Activated naive CD4-positive, alpha-beta T cell treated with anti-CD3 and anti-CD28 coated beads for 36 hours (primary cell): ENCODE measurements around the gene OGDH. TPM values are rescaled to one million over a fixed set of nuclear protein-coding genes. Genes with fewer than 3 reads are reported as not detected.

ENCODE experiments used
- CTCF ChIA-PET: fragments of 350-600 bp; sonication (Branson Sonifier 250); formaldehyde crosslinking; loops from one replicate; lab custom pipeline; 2021; ENCODE audit warnings: antibody characterized with exemption; lab: Charles Lee
- DNase-seq: peaks from one replicate; pipeline ENCODE4 v3.0.0-alpha.2; 2020
- H3K27ac Mint-ChIP-seq: one replicate; pipeline ENCODE4 v1.8.0; 2021; ENCODE audit warnings: mild to moderate bottlenecking, mixed read lengths
- H3K27me3 Mint-ChIP-seq: one replicate; pipeline ENCODE4 v1.8.0; 2021; ENCODE audit warnings: low read depth, mixed read lengths
- H3K36me3 Mint-ChIP-seq: one replicate; pipeline ENCODE4 v1.8.0; 2021; ENCODE audit warnings: low read depth, mixed read lengths
- H3K4me1 Mint-ChIP-seq: one replicate; pipeline ENCODE4 v1.8.0; 2021; ENCODE audit warnings: low read depth, mixed read lengths
- H3K4me3 Mint-ChIP-seq: one replicate; pipeline ENCODE4 v1.8.0; 2021; ENCODE audit warnings: mild to moderate bottlenecking, moderate library complexity, mixed read lengths
- H3K9me3 Mint-ChIP-seq: one replicate; pipeline ENCODE4 v1.8.0; 2021; ENCODE audit warnings: mixed read lengths
- intact Hi-C: fragments of 100-400 bp; cut with micrococcal nuclease; formaldehyde crosslinking; loops from one replicate; pipeline ENCODE4 v1.15.1; 2023
- total RNA-seq, 2 experiments: library from RNA; stranded (reverse); gene quantifications; one replicate each; pipeline ENCODE4 v1.2.3, GENCODE V29; 2021

Gene OGDH
- total RNA-seq, 2 experiments from 2014 or later: 73.9 to 78.4 TPM

GRCh38 chr7:44743750-44744149, 137.3 kb downstream of the OGDH start:
- CTCF ChIA-PET: no interaction called here
- Mint-ChIP-seq H3K4me1 (peaks cover 13% of the 10 kb centered on the region), H3K27me3 (no peaks in the 10 kb centered on the region), H3K36me3 (no peaks in the 10 kb centered on the region), H3K9me3 (no peaks in the 10 kb centered on the region), H3K27ac (no peak overlapping the region), H3K4me3 (no peak overlapping the region)
- intact Hi-C loops: no loop called here
- no peak for DNase-seq

- intact Hi-C loops: loop anchor here (1.0 kb wide), 9 partner anchors 13 to 251 kb away; partner anchors contain the start of genes H2AZ2, MYO1G, OGDH and PPIA
- Mint-ChIP-seq H3K27me3 (no peaks in the 10 kb centered on the region), H3K36me3 (peaks cover 9% of the 10 kb centered on the region), H3K9me3 (no peaks in the 10 kb centered on the region), H3K4me3 (peak within 1 kb of the TSS; percentile 82), H3K27ac (peak within 1 kb of the TSS; percentile 88), H3K4me1 (peaks cover 39% of the 10 kb centered on the region)
- peak; percentile 92 for DNase-seq
- CTCF ChIA-PET: no interaction called here
Observed at GRCh38 chr7:44748045-44748947, 141.9 kb downstream of the OGDH start, which contains the start of gene ZMIZ2. TSS of gene ZMIZ2 (plus strand) at chr7:44748847. CDS start at chr7:44756250, 7,403 bp downstream.

GRCh38 chr7:44748948-44749731, 142.7 kb downstream of the OGDH start:
- no peaks in the 10 kb centered on the region for H3K9me3 Mint-ChIP-seq
- H3K27ac Mint-ChIP-seq: peak overlapping the region; percentile 20
- H3K36me3 Mint-ChIP-seq: peaks cover 9% of the 10 kb centered on the region
- peak overlapping the region; percentile 82 for H3K4me3 Mint-ChIP-seq
- intact Hi-C loops: loop anchor here (1.0 kb wide), 9 partner anchors 14 to 250 kb away; partner anchors contain the start of genes H2AZ2, MYO1G, OGDH and PPIA
- CTCF ChIA-PET: interaction anchor here (1.0 to 2.1 kb wide), 4 partner anchors 15 to 184 kb away, joined by 3 to 9 read pairs (median 4); no protein-coding TSS in a partner anchor
- peaks cover 43% of the 10 kb centered on the region for H3K4me1 Mint-ChIP-seq
- H3K27me3 Mint-ChIP-seq: no peaks in the 10 kb centered on the region
- DNase-seq: peak; percentile 21

GRCh38 chr7:44749992-44750391, 143.6 kb downstream of the OGDH start:
- intact Hi-C loops: no loop called here
- Mint-ChIP-seq H3K36me3 (peaks cover 9% of the 10 kb centered on the region), H3K4me1 (peaks cover 44% of the 10 kb centered on the region), H3K27me3 (no peaks in the 10 kb centered on the region), H3K27ac (peak overlapping the region; percentile 85), H3K4me3 (peak overlapping the region; percentile 82), H3K9me3 (no peaks in the 10 kb centered on the region)
- CTCF ChIA-PET: interaction anchor here (0.7 to 2.1 kb wide), 10 partner anchors 11 to 386 kb away, joined by 3 to 9 read pairs (median 3); no protein-coding TSS in a partner anchor
- DNase-seq: no peak

- Mint-ChIP-seq H3K27ac (peak overlapping the region; percentile 85), H3K9me3 (no peaks in the 10 kb centered on the region), H3K36me3 (peaks cover 9% of the 10 kb centered on the region), H3K4me3 (peak overlapping the region; percentile 82), H3K27me3 (no peaks in the 10 kb centered on the region), H3K4me1 (peaks cover 45% of the 10 kb centered on the region)
- DNase-seq: no peak
- CTCF ChIA-PET: interaction anchor here (0.7 to 2.1 kb wide), 8 partner anchors 11 to 385 kb away, joined by 3 to 9 read pairs (median 4); no protein-coding TSS in a partner anchor
- intact Hi-C loops: no loop called here
Observed at GRCh38 chr7:44750424-44750823, 144.0 kb downstream of the OGDH start.

GRCh38 chr7:44750921-44751571, 144.6 kb downstream of the OGDH start:
- peak; percentile 79 for DNase-seq
- H3K4me3 Mint-ChIP-seq: peak overlapping the region; percentile 82
- peak overlapping the region; percentile 85 for H3K27ac Mint-ChIP-seq
- H3K4me1 Mint-ChIP-seq: peaks cover 45% of the 10 kb centered on the region
- peaks cover 9% of the 10 kb centered on the region for H3K36me3 Mint-ChIP-seq
- CTCF ChIA-PET: interaction anchor here (0.7 to 2.1 kb wide), 3 partner anchors 21 to 46 kb away, joined by 4 to 9 read pairs (median 4); no protein-coding TSS in a partner anchor
- no peaks in the 10 kb centered on the region for H3K9me3 Mint-ChIP-seq
- no peaks in the 10 kb centered on the region for H3K27me3 Mint-ChIP-seq
- intact Hi-C loops: loop anchor here (1.0 kb wide), 1 partner anchor 134 kb away; no protein-coding TSS in a partner anchor

GRCh38 chr7:44752822-44753221, 146.4 kb downstream of the OGDH start:
- Mint-ChIP-seq H3K27ac (no peak overlapping the region), H3K27me3 (no peaks in the 10 kb centered on the region), H3K4me3 (no peak overlapping the region), H3K9me3 (no peaks in the 10 kb centered on the region), H3K4me1 (peaks cover 41% of the 10 kb centered on the region), H3K36me3 (peaks cover 11% of the 10 kb centered on the region)
- intact Hi-C loops: no loop called here
- CTCF ChIA-PET: interaction anchor here (0.6 kb wide), 1 partner anchor 10 kb away, joined by 3 read pairs; no protein-coding TSS in a partner anchor
- no peak for DNase-seq

- no peak overlapping the region for H3K4me3 Mint-ChIP-seq
- H3K4me1 Mint-ChIP-seq: peaks cover 33% of the 10 kb centered on the region
- CTCF ChIA-PET: no interaction called here
- peaks cover 15% of the 10 kb centered on the region for H3K36me3 Mint-ChIP-seq
- intact Hi-C loops: no loop called here
- H3K27me3 Mint-ChIP-seq: no peaks in the 10 kb centered on the region
- DNase-seq: no peak
- peak overlapping the region; percentile 68 for H3K27ac Mint-ChIP-seq
- no peaks in the 10 kb centered on the region for H3K9me3 Mint-ChIP-seq
Observed at GRCh38 chr7:44754802-44755697, 148.6 kb downstream of the OGDH start.

GRCh38 chr7:44755698-44756627, 149.5 kb downstream of the OGDH start:
- Mint-ChIP-seq H3K36me3 (peaks cover 15% of the 10 kb centered on the region), H3K9me3 (no peaks in the 10 kb centered on the region), H3K27ac (peak overlapping the region; percentile 30), H3K27me3 (no peaks in the 10 kb centered on the region), H3K4me3 (no peak overlapping the region), H3K4me1 (peaks cover 24% of the 10 kb centered on the region)
- DNase-seq: no peak
- intact Hi-C loops: no loop called here
- CTCF ChIA-PET: interaction anchor here (0.5 kb wide), 1 partner anchor 24 kb away, joined by 3 read pairs; no protein-coding TSS in a partner anchor

GRCh38 chr7:44756904-44757303, 150.5 kb downstream of the OGDH start:
- Mint-ChIP-seq H3K27me3 (no peaks in the 10 kb centered on the region), H3K9me3 (no peaks in the 10 kb centered on the region), H3K4me1 (peaks cover 17% of the 10 kb centered on the region), H3K4me3 (no peak overlapping the region), H3K27ac (no peak overlapping the region), H3K36me3 (peaks cover 11% of the 10 kb centered on the region)
- intact Hi-C loops: no loop called here
- DNase-seq: no peak
- CTCF ChIA-PET: interaction anchor here (0.5 kb wide), 1 partner anchor 23 kb away, joined by 3 read pairs; no protein-coding TSS in a partner anchor
